ENCODE measurements around the gene HES5. TPM values are rescaled to one million over a fixed set of nuclear protein-coding genes. Genes with fewer than 3 reads are reported as not detected.

HES5 gene
- total RNA-seq, 1 donor from 2014 or later, result 2.1 TPM

GRCh38 chr1:2538376-2538775 is 8.3 kb upstream of the HES5 start:
- intact Hi-C loops (cut with DNase I), result loop anchor here (10.0 kb wide), 1 partner anchor 354 kb away; no protein-coding TSS in a partner anchor

GRCh38 chr1:2537784-2538115 is 7.7 kb upstream of the HES5 start:
- no peak for ATAC-seq
- intact Hi-C loops (cut with DNase I), result loop anchor here (10.0 kb wide), 1 partner anchor 353 kb away; no protein-coding TSS in a partner anchor
- no peak for DNase-seq (ENCODE audit: low spot score)

More at GRCh38 chr1:2538376-2538775, 8.3 kb upstream of the HES5 start:
- ATAC-seq (no peak), DNase-seq (ENCODE audit: low spot score) (no peak)

- ATAC-seq (no peak), DNase-seq (ENCODE audit: low spot score) (no peak)
- intact Hi-C loops (cut with DNase I), result loop anchor here (10.0 kb wide), 1 partner anchor 351 kb away; no protein-coding TSS in a partner anchor
Measured at GRCh38 chr1:2535981-2536380, 5.9 kb upstream of the HES5 start.

- DNase-seq (ENCODE audit: low spot score) (no peak), ATAC-seq (no peak)
- intact Hi-C loops (cut with DNase I), result loop anchor here (10.0 kb wide), 1 partner anchor 351 kb away; no protein-coding TSS in a partner anchor
Measured at GRCh38 chr1:2535455-2535854, 5.4 kb upstream of the HES5 start.

- intact Hi-C loops (cut with DNase I), result loop anchor here (10.0 kb wide), 1 partner anchor 350 kb away; no protein-coding TSS in a partner anchor
- ATAC-seq (no peak), DNase-seq (ENCODE audit: low spot score) (no peak)
Measured at GRCh38 chr1:2534687-2535441, 4.8 kb upstream of the HES5 start.

GRCh38 chr1:2534315-2534686 is 4.2 kb upstream of the HES5 start:
- DNase-seq (ENCODE audit: low spot score) (no peak), ATAC-seq (no peak)
- intact Hi-C loops (cut with DNase I), result loop anchor here (10.0 kb wide), 1 partner anchor 350 kb away; no protein-coding TSS in a partner anchor

GRCh38 chr1:2533365-2533764 is 3.3 kb upstream of the HES5 start:
- DNase-seq (ENCODE audit: low spot score), result no peak
- intact Hi-C loops (cut with DNase I), result loop anchor here (10.0 kb wide), 1 partner anchor 349 kb away; no protein-coding TSS in a partner anchor
- no peak for ATAC-seq

- intact Hi-C loops (cut with DNase I), result loop anchor here (10.0 kb wide), 1 partner anchor 348 kb away; no protein-coding TSS in a partner anchor
- DNase-seq (ENCODE audit: low spot score), result no peak
- ATAC-seq, result no peak
Measured at GRCh38 chr1:2532485-2533160, 2.6 kb upstream of the HES5 start.

- ATAC-seq, result no peak
- intact Hi-C loops (cut with DNase I), result loop anchor here (10.0 kb wide), 1 partner anchor 346 kb away; no protein-coding TSS in a partner anchor
- no peak for DNase-seq (ENCODE audit: low spot score)
Measured at GRCh38 chr1:2530513-2531361, 674 bp upstream of the HES5 start.

- no peak for ATAC-seq
- intact Hi-C loops (cut with DNase I), result no loop called here
- no peak for DNase-seq (ENCODE audit: low spot score)
Measured at GRCh38 chr1:2528966-2529783, 888 bp downstream of the HES5 start.

- no peak for DNase-seq (ENCODE audit: low spot score)
- intact Hi-C loops (cut with DNase I), result no loop called here
- ATAC-seq, result no peak
Measured at GRCh38 chr1:2528611-2528965, 1.5 kb downstream of the HES5 start.

- DNase-seq (ENCODE audit: low spot score) (no peak), ATAC-seq (no peak)
- intact Hi-C loops (cut with DNase I), result no loop called here
Measured at GRCh38 chr1:2528016-2528415, 2.0 kb downstream of the HES5 start.

- ATAC-seq (peak; percentile 1), DNase-seq (ENCODE audit: low spot score) (no peak)
- intact Hi-C loops (cut with DNase I), result no loop called here
Measured at GRCh38 chr1:2527556-2527860, 2.6 kb downstream of the HES5 start.

- intact Hi-C loops (cut with DNase I), result no loop called here
- ATAC-seq, result no peak
- no peak for DNase-seq (ENCODE audit: low spot score)
Measured at GRCh38 chr1:2526824-2527555, 3.1 kb downstream of the HES5 start.

- DNase-seq (ENCODE audit: low spot score) (peak; percentile 94), ATAC-seq (peak; percentile 96)
- intact Hi-C loops (cut with DNase I), result no loop called here
Measured at GRCh38 chr1:2525920-2526823, 3.9 kb downstream of the HES5 start, which contains the start of gene PANK4. Gene PANK4, minus strand, starts transcription at chr1:2526596. Its CDS starts 9 bp downstream, at chr1:2526587.

- no peak for DNase-seq (ENCODE audit: low spot score)
- ATAC-seq, result no peak
- intact Hi-C loops (cut with DNase I), result no loop called here
Measured at GRCh38 chr1:2525572-2525919, 4.5 kb downstream of the HES5 start.

Data from sciatic nerve (tissue), 2 donors.